Astrocyte (in vitro differentiated cells and primary cell): ENCODE data around the gene MTRFR. TPM values are rescaled to one million over a fixed set of nuclear protein-coding genes. Genes with fewer than 3 reads are reported as not detected.
"Not testable (repeated sequence)": the region's sequence is repeated elsewhere in the genome, so short reads cannot be mapped to it uniquely, and the experiment has no call there.

Experiments
- DNase-seq: peaks from one replicate; pipeline ENCODE4 v3.0.0-alpha.2; 2010; ENCODE audit warnings: low read depth
- FAIRE-seq: peaks from 2 replicates; lab custom pipeline; 2011; peaks lifted over from hg19 to GRCh38; lab: Jason Lieb, UNC
- H2AFZ ChIP-seq: 2 replicates; pipeline ENCODE4 v1.6.0; 2012; ENCODE audit warnings: low read depth, low read length, inconsistent platforms
- H3K27ac ChIP-seq: 2 replicates; pipeline ENCODE4 v1.5.1; 2011; ENCODE audit warnings: low read depth, low read length, inconsistent platforms
- H3K27me3 ChIP-seq: 2 replicates; pipeline ENCODE4 v1.6.0; 2011; ENCODE audit warnings: low read length, inconsistent platforms; ENCODE audit not compliant: insufficient read depth
- H3K36me3 ChIP-seq: 2 replicates; pipeline ENCODE4 v1.5.1; 2011; ENCODE audit warnings: low read length, inconsistent platforms; ENCODE audit not compliant: insufficient read depth
- H3K4me1 ChIP-seq: 2 replicates; pipeline ENCODE4 v1.5.1; 2011; ENCODE audit warnings: low read length, inconsistent platforms; ENCODE audit not compliant: insufficient read depth
- H3K4me2 ChIP-seq: 2 replicates; pipeline ENCODE4 v1.6.0; 2012; ENCODE audit warnings: low read length, inconsistent platforms
- H3K4me3 ChIP-seq: 2 replicates; pipeline ENCODE4 v1.5.1; 2011; ENCODE audit warnings: low read depth, mild to moderate bottlenecking, low read length, inconsistent platforms; ENCODE audit not compliant: insufficient read depth
- H3K79me2 ChIP-seq: 2 replicates; pipeline ENCODE4 v1.6.0; 2012; ENCODE audit warnings: mild to moderate bottlenecking, low read length, inconsistent platforms; ENCODE audit not compliant: insufficient read depth
- H3K9ac ChIP-seq: 2 replicates; pipeline ENCODE4 v1.6.0; 2012; ENCODE audit warnings: mild to moderate bottlenecking, low read length, inconsistent platforms
- H3K9me3 ChIP-seq: 2 replicates; pipeline ENCODE4 v1.5.1; 2012; ENCODE audit warnings: low read depth, mild to moderate bottlenecking, low read length, inconsistent platforms; ENCODE audit not compliant: insufficient read depth
- H4K20me1 ChIP-seq: 2 replicates; pipeline ENCODE4 v1.6.0; 2012; ENCODE audit warnings: low read length, inconsistent platforms; ENCODE audit not compliant: insufficient read depth
- H3K27ac Mint-ChIP-seq: one replicate; pipeline ENCODE4 v1.8.0; 2021; ENCODE audit warnings: mild to moderate bottlenecking, mixed read lengths; ENCODE audit not compliant: unreplicated experiment
- H3K27me3 Mint-ChIP-seq: one replicate; pipeline ENCODE4 v1.8.0; 2021; ENCODE audit warnings: low read depth, mixed read lengths; ENCODE audit not compliant: unreplicated experiment
- H3K36me3 Mint-ChIP-seq: one replicate; pipeline ENCODE4 v1.8.0; 2021; ENCODE audit warnings: low read depth, mixed read lengths; ENCODE audit not compliant: unreplicated experiment
- H3K4me1 Mint-ChIP-seq: one replicate; pipeline ENCODE4 v1.8.0; 2021; ENCODE audit warnings: low read depth, mixed read lengths; ENCODE audit not compliant: unreplicated experiment
- H3K4me3 Mint-ChIP-seq: one replicate; pipeline ENCODE4 v1.8.0; 2021; ENCODE audit warnings: mild to moderate bottlenecking, moderate library complexity, mixed read lengths; ENCODE audit not compliant: unreplicated experiment
- H3K9me3 Mint-ChIP-seq: one replicate; pipeline ENCODE4 v1.8.0; 2021; ENCODE audit warnings: mild to moderate bottlenecking, mixed read lengths; ENCODE audit not compliant: unreplicated experiment
- CTCF ChIP-seq: IDR thresholded peaks from 2 replicates; pipeline ENCODE4 v1.5.1; 2011; ENCODE audit warnings: low read depth, mild to moderate bottlenecking, inconsistent platforms, low read length, moderate library complexity; ENCODE audit not compliant: insufficient read depth
- EZH2 ChIP-seq: IDR thresholded peaks from 2 replicates; pipeline ENCODE4 v1.6.1; 2012; ENCODE audit warnings: mild to moderate bottlenecking, low read length, inconsistent platforms; ENCODE audit not compliant: insufficient read depth
- total RNA-seq: library from RNA; stranded (reverse); gene quantifications from 2 replicates; pipeline ENCODE4 v1.2.1, GENCODE V29; 2021

The MTRFR gene
- total RNA-seq, 1 donor from 2014 or later = 12.4 TPM

- Histone ChIP-seq H3K79me2 (peaks cover 21% of the 10 kb centered on the region), H3K4me1 (peaks cover under 1% of the 10 kb centered on the region), H3K4me2 (no peak overlapping the region), H3K9ac (no peak overlapping the region), H3K4me3 (no peak overlapping the region), H3K36me3 (no peaks in the 10 kb centered on the region), H2AFZ (no peak overlapping the region), H3K9me3 (no peaks in the 10 kb centered on the region), H3K27ac (no peak overlapping the region), H4K20me1 (peaks cover 20% of the 10 kb centered on the region), H3K27me3 (no peaks in the 10 kb centered on the region)
- H3K4me3 Mint-ChIP-seq = no peak overlapping the region
- H3K9me3 Mint-ChIP-seq = peaks cover 4% of the 10 kb centered on the region
- DNase-seq (no peak), FAIRE-seq (no peak)
- no peaks in the 10 kb centered on the region for H3K27me3 Mint-ChIP-seq
- H3K36me3 Mint-ChIP-seq = peaks cover 27% of the 10 kb centered on the region
- peaks cover 7% of the 10 kb centered on the region for H3K4me1 Mint-ChIP-seq
- TF ChIP-seq CTCF = no peak
- TF ChIP-seq EZH2 = no peak
- no peak overlapping the region for H3K27ac Mint-ChIP-seq
These were observed 12.4 kb downstream of the MTRFR start for GRCh38 chr12:123245678-123246077.

- H3K4me2 ChIP-seq, H2AFZ ChIP-seq, H3K9me3 ChIP-seq, H3K27me3 Mint-ChIP-seq, H3K9ac ChIP-seq, H3K27ac Mint-ChIP-seq, H3K4me1 ChIP-seq, FAIRE-seq, H3K36me3 ChIP-seq, H3K9me3 Mint-ChIP-seq, DNase-seq, H3K4me3 Mint-ChIP-seq, H3K4me3 ChIP-seq, H3K27me3 ChIP-seq, H3K27ac ChIP-seq: not testable (repeated sequence)
- Mint-ChIP-seq H3K4me1 (peaks cover 11% of the 10 kb centered on the region), H3K36me3 (peaks cover 28% of the 10 kb centered on the region)
- Histone ChIP-seq H4K20me1 (peaks cover 21% of the 10 kb centered on the region), H3K79me2 (peaks cover 38% of the 10 kb centered on the region)
These were observed 14.9 kb downstream of the MTRFR start for GRCh38 chr12:123248129-123248528.

GRCh38 chr12:123248996-123249741, 15.9 kb downstream of the MTRFR start:
- Histone ChIP-seq H3K79me2 (peaks cover 44% of the 10 kb centered on the region), H4K20me1 (peaks cover 31% of the 10 kb centered on the region)
- not testable (repeated sequence) for H3K27me3 Mint-ChIP-seq, H3K27me3 ChIP-seq, FAIRE-seq, H3K9me3 Mint-ChIP-seq, DNase-seq, H3K4me3 ChIP-seq, H2AFZ ChIP-seq, H3K36me3 ChIP-seq, H3K27ac ChIP-seq, H3K27ac Mint-ChIP-seq, H3K9ac ChIP-seq, H3K4me3 Mint-ChIP-seq, H3K9me3 ChIP-seq, H3K4me2 ChIP-seq, H3K4me1 ChIP-seq
- Mint-ChIP-seq H3K36me3 (peaks cover 35% of the 10 kb centered on the region), H3K4me1 (peaks cover 11% of the 10 kb centered on the region)
